Measurements from ENCODE around the gene AP2A1. TPM values are rescaled to one million over a fixed set of nuclear protein-coding genes. Genes with fewer than 3 reads are reported as not detected.

The AP2A1 gene
- total and polyA plus RNA-seq, 2 of the 13 experiments (the other 11 are each of a cell fraction or from before 2014, with no cell fraction given): 22.7 to 39.7 TPM

DNA sequence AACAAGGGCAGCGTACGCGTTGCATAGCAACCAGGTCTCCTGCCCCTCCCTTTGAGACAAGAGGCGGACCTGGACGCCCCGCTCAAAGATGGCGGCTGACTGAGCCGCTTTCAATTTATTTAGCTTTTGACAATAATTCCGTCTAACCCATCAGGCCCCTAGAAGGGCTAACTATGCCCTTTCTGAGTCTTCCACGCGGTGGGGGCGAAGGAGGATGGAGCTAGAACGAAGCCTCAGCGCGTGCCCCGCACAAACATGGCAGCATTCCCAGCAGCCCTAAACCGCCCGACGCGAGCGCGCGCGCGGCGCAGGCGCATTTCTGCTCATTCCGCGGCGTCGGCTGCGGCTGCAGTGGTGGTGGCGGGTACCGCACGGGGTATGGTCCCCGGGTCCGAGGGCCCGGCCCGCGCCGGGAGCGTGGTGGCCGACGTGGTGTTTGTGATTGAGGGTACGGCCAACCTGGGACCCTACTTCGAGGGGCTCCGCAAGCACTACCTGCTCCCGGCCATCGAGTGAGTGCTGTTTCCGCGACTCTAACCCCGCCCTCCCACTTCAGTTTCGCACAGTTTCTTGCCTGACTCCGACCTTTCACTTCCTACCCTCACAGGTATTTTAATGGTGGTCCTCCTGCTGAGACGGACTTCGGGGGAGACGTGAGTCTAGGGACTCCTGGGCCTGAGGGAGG, 51.3 kb downstream of the AP2A1 start, which contains the start of gene MED25 (continued):
- TF ChIP-seq, protein P1, sequence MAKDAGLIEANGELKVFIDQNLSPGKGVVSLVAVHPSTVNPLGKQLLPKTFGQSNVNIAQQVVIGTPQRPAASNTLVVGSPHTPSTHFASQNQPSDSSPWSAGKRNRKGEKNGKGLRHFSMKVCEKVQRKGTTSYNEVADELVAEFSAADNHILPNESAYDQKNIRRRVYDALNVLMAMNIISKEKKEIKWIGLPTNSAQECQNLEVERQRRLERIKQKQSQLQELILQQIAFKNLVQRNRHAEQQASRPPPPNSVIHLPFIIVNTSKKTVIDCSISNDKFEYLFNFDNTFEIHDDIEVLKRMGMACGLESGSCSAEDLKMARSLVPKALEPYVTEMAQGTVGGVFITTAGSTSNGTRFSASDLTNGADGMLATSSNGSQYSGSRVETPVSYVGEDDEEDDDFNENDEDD (CRISPR knock-in tag; IDR thresholded peaks at IDR 0.05; ENCODE audit: borderline replicate concordance): peak; percentile 62; the same call in 1 of the 2 replicates
- TF ChIP-seq NFIC (IDR thresholded peaks at IDR 0.05; ENCODE audit: low read length) (no peak), NRL (CRISPR knock-in tag; IDR thresholded peaks at IDR 0.05; ENCODE audit: borderline replicate concordance) (peak; percentile 56; the same call in 1 of the 2 replicates), TCF12 (IDR thresholded peaks at IDR 0.05) (no peak), TCF12 (CRISPR knock-in tag; IDR thresholded peaks at IDR 0.05) (0 out of 2 replicates have a peak, but pooled peaks have one; percentile 7), MYC (CRISPR knock-in tag; IDR thresholded peaks at IDR 0.05; ENCODE audit: borderline replicate concordance) (peak; percentile 74; the same call in 1 of the 2 replicates), PHF21A (CRISPR knock-in tag; IDR thresholded peaks at IDR 0.05) (0 out of 2 replicates have a peak, but pooled peaks have one; percentile 31), ETV6 (CRISPR knock-in tag; conservative IDR thresholded peaks at IDR 0.05) (no peak; the same call in 1 of the 2 replicates), PHF8 (CRISPR knock-in tag; IDR thresholded peaks at IDR 0.05) (peak; percentile 86), KDM4B (CRISPR knock-in tag; IDR thresholded peaks at IDR 0.05) (0 out of 2 replicates have a peak, but pooled peaks have one; percentile 6), ZNF749 (CRISPR knock-in tag; IDR thresholded peaks at IDR 0.05; ENCODE audit: borderline replicate concordance) (peak; percentile 42; the same call in 1 of the 2 replicates), MAZ (IDR thresholded peaks at IDR 0.05; ENCODE audit: borderline replicate concordance, low read depth, low read length) (no peak), MAZ (CRISPR knock-in tag; IDR thresholded peaks at IDR 0.05; ENCODE audit: low read depth) (peak; percentile 67; the same call in 1 of the 2 replicates), FOXK1 (CRISPR knock-in tag; IDR thresholded peaks at IDR 0.05; ENCODE audit: borderline replicate concordance, low read depth) (no peak; the same call in 1 of the 2 replicates)
- TF ChIP-seq, protein P2, sequence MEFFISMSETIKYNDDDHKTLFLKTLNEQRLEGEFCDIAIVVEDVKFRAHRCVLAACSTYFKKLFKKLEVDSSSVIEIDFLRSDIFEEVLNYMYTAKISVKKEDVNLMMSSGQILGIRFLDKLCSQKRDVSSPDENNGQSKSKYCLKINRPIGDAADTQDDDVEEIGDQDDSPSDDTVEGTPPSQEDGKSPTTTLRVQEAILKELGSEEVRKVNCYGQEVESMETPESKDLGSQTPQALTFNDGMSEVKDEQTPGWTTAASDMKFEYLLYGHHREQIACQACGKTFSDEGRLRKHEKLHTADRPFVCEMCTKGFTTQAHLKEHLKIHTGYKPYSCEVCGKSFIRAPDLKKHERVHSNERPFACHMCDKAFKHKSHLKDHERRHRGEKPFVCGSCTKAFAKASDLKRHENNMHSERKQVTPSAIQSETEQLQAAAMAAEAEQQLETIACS (CRISPR knock-in tag; IDR thresholded peaks at IDR 0.05): peak; percentile 91
- TF ChIP-seq, protein P3, sequence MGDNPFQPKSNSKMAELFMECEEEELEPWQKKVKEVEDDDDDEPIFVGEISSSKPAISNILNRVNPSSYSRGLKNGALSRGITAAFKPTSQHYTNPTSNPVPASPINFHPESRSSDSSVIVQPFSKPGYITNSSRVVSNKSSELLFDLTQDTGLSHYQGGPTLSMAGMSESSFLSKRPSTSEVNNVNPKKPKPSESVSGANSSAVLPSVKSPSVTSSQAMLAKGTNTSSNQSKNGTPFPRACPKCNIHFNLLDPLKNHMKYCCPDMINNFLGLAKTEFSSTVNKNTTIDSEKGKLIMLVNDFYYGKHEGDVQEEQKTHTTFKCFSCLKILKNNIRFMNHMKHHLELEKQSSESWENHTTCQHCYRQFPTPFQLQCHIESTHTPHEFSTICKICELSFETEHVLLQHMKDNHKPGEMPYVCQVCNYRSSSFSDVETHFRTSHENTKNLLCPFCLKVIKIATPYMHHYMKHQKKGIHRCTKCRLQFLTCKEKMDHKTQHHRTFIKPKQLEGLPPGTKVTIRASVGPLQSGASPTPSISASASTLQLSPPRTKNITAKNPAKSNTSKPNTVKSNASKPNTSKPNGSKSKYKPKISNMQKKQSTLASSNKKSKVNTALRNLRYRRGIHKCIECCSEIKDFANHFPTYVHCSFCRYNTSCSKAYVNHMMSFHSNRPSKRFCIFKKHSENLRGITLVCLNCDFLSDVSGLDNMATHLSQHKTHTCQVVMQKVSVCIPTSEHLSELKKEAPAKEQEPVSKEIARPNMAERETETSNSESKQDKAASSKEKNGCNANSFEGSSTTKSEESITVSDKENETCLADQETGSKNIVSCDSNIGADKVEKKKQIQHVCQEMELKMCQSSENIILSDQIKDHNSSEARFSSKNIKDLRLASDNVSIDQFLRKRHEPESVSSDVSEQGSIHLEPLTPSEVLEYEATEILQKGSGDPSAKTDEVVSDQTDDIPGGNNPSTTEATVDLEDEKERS (CRISPR knock-in tag; IDR thresholded peaks at IDR 0.05): 0 out of 2 replicates have a peak, but pooled peaks have one; percentile 38
- TF ChIP-seq, protein P4, sequence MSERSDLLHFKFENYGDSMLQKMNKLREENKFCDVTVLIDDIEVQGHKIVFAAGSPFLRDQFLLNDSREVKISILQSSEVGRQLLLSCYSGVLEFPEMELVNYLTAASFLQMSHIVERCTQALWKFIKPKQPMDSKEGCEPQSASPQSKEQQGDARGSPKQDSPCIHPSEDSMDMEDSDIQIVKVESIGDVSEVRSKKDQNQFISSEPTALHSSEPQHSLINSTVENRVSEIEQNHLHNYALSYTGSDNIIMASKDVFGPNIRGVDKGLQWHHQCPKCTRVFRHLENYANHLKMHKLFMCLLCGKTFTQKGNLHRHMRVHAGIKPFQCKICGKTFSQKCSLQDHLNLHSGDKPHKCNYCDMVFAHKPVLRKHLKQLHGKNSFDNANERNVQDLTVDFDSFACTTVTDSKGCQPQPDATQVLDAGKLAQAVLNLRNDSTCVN (CRISPR knock-in tag; IDR thresholded peaks at IDR 0.05; ENCODE audit: borderline replicate concordance): 0 out of 2 replicates have a peak, but pooled peaks have one; percentile 17
- TF ChIP-seq, protein P5, sequence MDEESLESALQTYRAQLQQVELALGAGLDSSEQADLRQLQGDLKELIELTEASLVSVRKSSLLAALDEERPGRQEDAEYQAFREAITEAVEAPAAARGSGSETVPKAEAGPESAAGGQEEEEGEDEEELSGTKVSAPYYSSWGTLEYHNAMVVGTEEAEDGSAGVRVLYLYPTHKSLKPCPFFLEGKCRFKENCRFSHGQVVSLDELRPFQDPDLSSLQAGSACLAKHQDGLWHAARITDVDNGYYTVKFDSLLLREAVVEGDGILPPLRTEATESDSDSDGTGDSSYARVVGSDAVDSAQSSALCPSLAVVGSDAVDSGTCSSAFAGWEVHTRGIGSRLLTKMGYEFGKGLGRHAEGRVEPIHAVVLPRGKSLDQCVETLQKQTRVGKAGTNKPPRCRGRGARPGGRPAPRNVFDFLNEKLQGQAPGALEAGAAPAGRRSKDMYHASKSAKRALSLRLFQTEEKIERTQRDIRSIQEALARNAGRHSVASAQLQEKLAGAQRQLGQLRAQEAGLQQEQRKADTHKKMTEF (CRISPR knock-in tag; IDR thresholded peaks at IDR 0.05): peak; percentile 46
- TF ChIP-seq, protein P6, sequence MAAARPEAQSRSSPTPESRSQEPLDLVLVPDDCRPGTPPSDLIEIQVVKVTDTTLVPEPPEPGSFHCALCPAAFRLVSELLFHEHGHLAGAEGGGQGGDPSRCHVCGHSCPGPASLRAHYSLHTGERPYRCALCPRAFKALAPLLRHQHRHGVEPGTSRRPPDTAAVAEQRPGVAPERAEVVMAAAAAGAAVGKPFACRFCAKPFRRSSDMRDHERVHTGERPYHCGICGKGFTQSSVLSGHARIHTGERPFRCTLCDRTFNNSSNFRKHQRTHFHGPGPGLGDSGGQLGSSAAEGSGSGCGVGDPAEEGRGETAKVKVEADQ (CRISPR knock-in tag; IDR thresholded peaks at IDR 0.05; ENCODE audit: borderline replicate concordance): 0 out of 2 replicates have a peak, but pooled peaks have one; percentile 38
